RWPE1 (cell line): Measurements from ENCODE around the gene FXYD5.

Experiments used
- CTCF ChIA-PET: fragments of 350-600 bp; sonication (Branson Sonifier 250); formaldehyde crosslinking; extraction: SDS; loops from one replicate; lab custom pipeline; 2021; lab: Yijun Ruan, JAX
- POLR2A ChIA-PET: fragments of 400-600 bp; formaldehyde crosslinking; extraction: SDS; loops from one replicate; lab custom pipeline; 2020; ENCODE audit warnings: antibody characterized with exemption; ENCODE audit not compliant: low non-redundant PET; lab: Yijun Ruan, JAX
- DNase-seq: peaks from one replicate; pipeline ENCODE4 v3.0.0; 2012; ENCODE audit warnings: low spot score
- H3K27ac ChIP-seq: fragments of 450-650 bp; 2 replicates; pipeline ENCODE4 v1.5.1; 2017
- TF ChIP-seq, protein P1 (sequence below): fragments of 450-650 bp; conservative IDR thresholded peaks from 2 replicates; pipeline ENCODE4 v1.5.1; 2017; ENCODE audit warnings: low read depth, mild to moderate bottlenecking

FXYD5 gene

DNA sequence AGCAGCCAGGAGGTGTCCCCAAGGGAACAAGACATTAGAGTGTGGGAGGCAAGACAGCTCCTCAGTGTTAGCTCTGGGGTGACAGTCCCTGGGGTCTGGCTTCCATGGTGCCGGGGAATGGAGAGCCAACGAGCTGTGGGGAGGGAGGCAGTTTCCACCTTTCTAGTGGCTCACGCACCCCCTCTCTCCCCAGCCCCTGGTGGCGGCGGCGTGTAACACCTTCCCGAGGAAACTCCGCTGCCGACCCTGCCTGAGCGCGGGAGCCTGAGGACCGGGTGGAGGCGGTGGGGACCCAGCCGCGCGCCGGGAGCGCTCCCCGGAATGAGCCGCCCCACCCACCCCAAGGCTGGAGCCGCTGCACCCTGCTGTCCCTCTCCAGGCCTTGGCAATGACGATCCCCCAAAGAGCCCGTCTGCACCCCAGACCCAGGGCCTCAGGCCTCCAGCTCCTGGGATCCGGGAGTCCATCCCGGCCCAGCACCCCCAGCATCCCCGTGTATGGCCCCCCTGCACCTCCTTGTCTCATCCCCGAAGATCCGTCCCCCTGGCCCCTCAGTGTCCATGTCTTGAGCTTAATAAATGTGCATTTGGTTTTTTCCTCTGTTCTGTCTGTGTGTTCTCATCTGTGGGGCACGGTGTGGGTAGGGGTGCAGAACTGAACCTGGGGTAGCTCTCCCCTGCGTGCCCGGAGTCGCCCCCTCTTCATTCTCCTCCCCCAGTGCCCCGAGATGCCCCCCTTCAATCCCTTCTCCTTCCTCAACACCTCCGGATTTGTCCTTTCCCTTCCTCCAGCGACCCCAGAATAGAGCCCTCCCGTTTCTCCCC, 622 bp upstream of the FXYD5 start:
- peak; percentile 49 for DNase-seq
- TF ChIP-seq, protein P1, sequence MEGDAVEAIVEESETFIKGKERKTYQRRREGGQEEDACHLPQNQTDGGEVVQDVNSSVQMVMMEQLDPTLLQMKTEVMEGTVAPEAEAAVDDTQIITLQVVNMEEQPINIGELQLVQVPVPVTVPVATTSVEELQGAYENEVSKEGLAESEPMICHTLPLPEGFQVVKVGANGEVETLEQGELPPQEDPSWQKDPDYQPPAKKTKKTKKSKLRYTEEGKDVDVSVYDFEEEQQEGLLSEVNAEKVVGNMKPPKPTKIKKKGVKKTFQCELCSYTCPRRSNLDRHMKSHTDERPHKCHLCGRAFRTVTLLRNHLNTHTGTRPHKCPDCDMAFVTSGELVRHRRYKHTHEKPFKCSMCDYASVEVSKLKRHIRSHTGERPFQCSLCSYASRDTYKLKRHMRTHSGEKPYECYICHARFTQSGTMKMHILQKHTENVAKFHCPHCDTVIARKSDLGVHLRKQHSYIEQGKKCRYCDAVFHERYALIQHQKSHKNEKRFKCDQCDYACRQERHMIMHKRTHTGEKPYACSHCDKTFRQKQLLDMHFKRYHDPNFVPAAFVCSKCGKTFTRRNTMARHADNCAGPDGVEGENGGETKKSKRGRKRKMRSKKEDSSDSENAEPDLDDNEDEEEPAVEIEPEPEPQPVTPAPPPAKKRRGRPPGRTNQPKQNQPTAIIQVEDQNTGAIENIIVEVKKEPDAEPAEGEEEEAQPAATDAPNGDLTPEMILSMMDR, result peak; percentile 73
- CTCF ChIA-PET, result interaction anchor here (0.5 to 1.7 kb wide), 6 partner anchors 8 to 102 kb away, joined by 3 to 8 read pairs (median 3); no protein-coding TSS in a partner anchor
- POLR2A ChIA-PET, result interaction anchor here (0.6 to 0.9 kb wide), 2 partner anchors 9 to 37 kb away, joined by 3 read pairs; no protein-coding TSS in a partner anchor
- H3K27ac ChIP-seq, result peak overlapping the region; percentile 79

DNA sequence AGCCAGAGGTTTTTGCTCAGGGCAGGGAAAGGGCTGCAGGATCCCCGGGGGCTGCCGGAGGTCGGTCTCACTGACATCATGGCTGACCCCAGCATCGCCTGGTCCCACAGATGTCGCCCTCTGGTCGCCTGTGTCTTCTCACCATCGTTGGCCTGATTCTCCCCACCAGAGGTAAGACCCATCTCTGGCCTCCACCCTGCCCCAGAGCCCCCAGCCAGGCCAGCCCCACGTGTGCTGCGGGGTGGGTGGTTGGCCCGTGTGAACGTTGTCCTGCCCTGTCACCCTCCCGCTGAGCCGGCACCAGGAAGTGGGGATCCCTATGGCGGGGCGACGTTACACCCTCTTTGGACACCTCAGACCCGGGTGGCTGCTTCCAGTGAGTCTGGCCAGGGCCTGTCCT, 906 bp downstream of the FXYD5 start:
- DNase-seq, result no peak
- ChIA-PET POLR2A (no interaction called here), CTCF (interaction anchor here (0.7 kb wide), 1 partner anchor 89 kb away, joined by 3 read pairs; no protein-coding TSS in a partner anchor)
- H3K27ac ChIP-seq, result peak overlapping the region; percentile 79
- TF ChIP-seq, protein P1, result no peak

DNA sequence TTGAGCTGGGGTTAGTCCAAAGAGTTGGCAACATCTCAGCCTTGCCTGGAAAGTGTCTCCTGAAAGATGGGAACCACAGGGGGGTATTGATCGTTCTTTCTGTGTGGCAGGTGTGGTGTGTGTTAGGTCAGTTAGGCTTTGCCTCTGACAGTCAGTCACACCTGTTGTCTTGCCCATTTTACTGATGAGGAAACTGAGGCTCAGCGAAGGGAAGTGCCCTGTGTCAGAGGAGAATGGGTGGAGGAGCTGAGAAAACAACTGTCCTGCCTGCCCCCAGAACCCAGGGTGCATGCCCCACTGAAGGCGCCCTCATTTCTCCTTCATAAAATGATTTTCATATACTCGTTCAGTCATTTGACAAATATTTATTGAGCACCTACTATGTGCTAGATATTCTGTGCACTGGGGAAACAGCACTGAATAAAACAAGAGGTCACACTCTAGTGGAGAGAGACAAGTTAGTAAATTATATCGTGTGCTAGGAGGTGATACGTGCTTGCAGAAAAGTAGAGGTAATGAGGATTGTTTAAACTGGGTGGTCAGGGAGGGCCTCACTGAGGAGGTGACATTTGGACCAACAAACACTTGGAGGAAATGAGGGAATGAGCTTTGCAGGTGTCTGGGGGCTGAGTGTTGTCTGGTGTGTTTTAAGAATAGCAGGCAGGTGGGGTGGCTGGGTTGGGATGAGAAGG, 1.6 kb downstream of the FXYD5 start:
- TF ChIP-seq, protein P1, result no peak
- H3K27ac ChIP-seq, result peak overlapping the region; percentile 79
- POLR2A ChIA-PET, result no interaction called here
- no peak for DNase-seq
- CTCF ChIA-PET, result no interaction called here

DNA sequence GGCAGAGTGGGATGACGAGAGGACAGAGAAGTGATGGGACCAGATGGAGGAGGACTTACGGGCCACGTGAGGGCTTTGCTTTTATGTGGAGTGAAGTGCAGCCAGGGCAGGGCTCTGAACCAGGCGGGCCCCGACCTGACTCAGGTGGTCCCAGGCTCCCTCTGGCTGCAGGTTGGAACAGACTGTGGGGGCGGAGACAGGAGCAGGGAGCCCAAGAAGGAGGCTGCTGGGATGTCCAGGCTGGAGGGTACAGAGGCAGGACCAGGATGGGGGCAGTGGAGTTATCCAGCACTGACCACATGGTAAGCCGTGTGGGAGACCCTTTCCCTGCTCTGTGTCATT, 2.1 kb downstream of the FXYD5 start:
- DNase-seq, result no peak
- peak overlapping the region; percentile 15; the same call in 1 of the 2 replicates for H3K27ac ChIP-seq
- ChIA-PET CTCF (no interaction called here), POLR2A (no interaction called here)
- TF ChIP-seq, protein P1, result no peak

DNA sequence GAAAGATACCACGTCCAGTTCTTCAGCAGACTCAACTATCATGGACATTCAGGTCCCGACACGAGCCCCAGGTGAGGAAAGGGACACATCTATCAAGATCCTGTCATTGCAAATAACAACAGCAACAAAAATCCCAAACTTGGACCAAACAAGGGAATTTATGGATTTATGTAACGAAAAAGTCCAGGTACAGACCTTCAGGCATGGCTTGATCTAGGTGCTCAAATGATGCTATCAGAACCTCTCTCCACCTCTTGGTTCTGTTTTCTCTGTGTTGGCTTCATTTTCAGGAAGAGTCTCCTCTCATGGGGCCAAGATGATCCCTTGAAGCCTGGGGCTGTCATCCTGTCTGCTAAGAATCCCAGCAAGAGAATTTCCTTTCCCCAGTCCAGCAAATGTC, 2.9 kb downstream of the FXYD5 start:
- ChIA-PET POLR2A (no interaction called here), CTCF (no interaction called here)
- DNase-seq, result no peak
- TF ChIP-seq, protein P1, result no peak
- 0 out of 2 replicates have a peak overlapping the region, but pooled peaks have one; percentile 15 for H3K27ac ChIP-seq

DNA sequence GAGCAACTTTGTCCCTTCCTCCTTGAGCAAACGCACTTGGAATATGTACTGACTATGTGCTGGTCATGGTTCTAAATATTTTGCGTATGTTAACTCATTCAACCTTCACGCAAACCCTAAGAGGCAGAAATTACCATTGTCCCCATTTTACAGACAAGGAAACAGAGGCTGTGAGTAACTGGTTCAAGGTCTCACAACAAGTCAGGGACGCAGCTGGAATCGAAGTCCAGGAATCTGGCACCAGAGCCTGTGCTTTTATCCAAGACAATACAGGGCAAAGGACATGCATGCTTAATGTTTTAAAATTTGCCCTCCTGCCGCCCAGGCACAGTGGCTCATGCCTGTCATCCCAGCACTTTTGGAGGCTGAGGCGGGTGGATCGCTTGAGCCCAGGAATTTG, 5.1 kb downstream of the FXYD5 start:
- CTCF ChIA-PET, result interaction anchor here (1.0 kb wide), 1 partner anchor 111 kb away, joined by 3 read pairs; no protein-coding TSS in a partner anchor
- DNase-seq, result no peak
- H3K27ac ChIP-seq, result no peak overlapping the region
- POLR2A ChIA-PET, result interaction anchor here (0.7 kb wide), 1 partner anchor 96 kb away, joined by 5 read pairs; no protein-coding TSS in a partner anchor
- TF ChIP-seq, protein P1, result no peak
